Lung (tissue), 12 donors: Measurements from ENCODE around the gene GOLPH3. TPM values are rescaled to one million over a fixed set of nuclear protein-coding genes. Genes with fewer than 3 reads are reported as not detected.

Source experiments
- ATAC-seq: fragments of 200-7000 bp; cut with Tn5 transposase; one replicate; pipeline ENCODE4 v1.9.1; 2020; ENCODE audit warnings: moderate number of reproducible peaks; ENCODE audit not compliant: insufficient read depth, low FRiP score
- DNase-seq, 3 donors: peaks; one replicate each; pipeline ENCODE4 v3.0.0-alpha.2; 2013 to 2017
- H3K27ac ChIP-seq, 2 donors: one replicate each; pipeline ENCODE4 v1.5.1; 2013; ENCODE audit warnings: mild to moderate bottlenecking in 2 of 2, moderate library complexity in 2 of 2, control low read depth in 1 of 2, inconsistent platforms in 1 of 2, low read depth in 1 of 2, low read length in 1 of 2
- H3K27me3 ChIP-seq, 3 donors: one replicate each; pipeline ENCODE4 v1.5.1; 2013; ENCODE audit warnings: low read length in 2 of 3; ENCODE audit not compliant: control insufficient read depth in 3 of 3, insufficient read depth in 3 of 3
- H3K36me3 ChIP-seq, 4 donors: one replicate each; pipeline ENCODE4 v1.5.1; 2013; ENCODE audit warnings: low read length in 4 of 4, mild to moderate bottlenecking in 1 of 4, moderate library complexity in 1 of 4; ENCODE audit not compliant: control insufficient read depth in 4 of 4, insufficient read depth in 4 of 4
- H3K4me1 ChIP-seq, 5 donors: one replicate each; pipeline ENCODE4 v1.5.1; 2013; ENCODE audit warnings: low read length in 5 of 5, mild to moderate bottlenecking in 2 of 5, moderate library complexity in 1 of 5; ENCODE audit not compliant: control insufficient read depth in 5 of 5, insufficient read depth in 5 of 5
- H3K4me3 ChIP-seq: one replicate; pipeline ENCODE4 v1.5.1; 2013; ENCODE audit warnings: mild to moderate bottlenecking, control low read depth, moderate library complexity
- H3K9ac ChIP-seq, 2 donors: one replicate each; pipeline ENCODE4 v1.5.1; 2013; ENCODE audit warnings: low read length in 2 of 2, control low read depth in 1 of 2; ENCODE audit not compliant: insufficient read depth in 1 of 2
- H3K9me3 ChIP-seq, 4 donors: one replicate each; pipeline ENCODE4 v1.5.1; 2013; ENCODE audit warnings: low read length in 3 of 4, mild to moderate bottlenecking in 1 of 4, moderate library complexity in 1 of 4; ENCODE audit not compliant: control insufficient read depth in 4 of 4, insufficient read depth in 3 of 4
- WGBS, 2 donors: extraction: QIAGEN DNeasy Blood & Tissue Kit; methylation state at CpG; one replicate each; pipeline ENCODE4 v1.1.7; 2013; 5-methylcytosine and 5-hydroxymethylcytosine counted together
- polyA plus RNA-seq, 2 donors: library from polyadenylated mRNA; stranded (reverse); fragments of 200-250 nt; gene quantifications; one replicate each; pipeline ENCODE4 v1.2.1, GENCODE V29; 2013
- total RNA-seq, 2 donors: library from RNA; depleted of rRNA in 1 of 2; stranded (reverse); fragments of >200 nt in 1 of 2; gene quantifications; one replicate each; pipeline ENCODE4 v1.2.1, GENCODE V29; 2014 to 2021
- TF ChIP-seq, protein P1 (sequence below): IDR thresholded peaks from 2 replicates; pipeline ENCODE4 v1.5.1; 2012; ENCODE audit warnings: mild to moderate bottlenecking; ENCODE audit errors: control extremely low read depth, extremely low read depth
- donor health status: control.
- donor health status: control.
- donor health status: Bipolar disorder and iron deficiency.
- donor health status: healthy.
- donor health status: DM: yes; HTN: yes; CAD: no.

GOLPH3 gene
- total and polyA plus RNA-seq, 4 donors = 52.2 to 112 (median 69.9) TPM

DNA sequence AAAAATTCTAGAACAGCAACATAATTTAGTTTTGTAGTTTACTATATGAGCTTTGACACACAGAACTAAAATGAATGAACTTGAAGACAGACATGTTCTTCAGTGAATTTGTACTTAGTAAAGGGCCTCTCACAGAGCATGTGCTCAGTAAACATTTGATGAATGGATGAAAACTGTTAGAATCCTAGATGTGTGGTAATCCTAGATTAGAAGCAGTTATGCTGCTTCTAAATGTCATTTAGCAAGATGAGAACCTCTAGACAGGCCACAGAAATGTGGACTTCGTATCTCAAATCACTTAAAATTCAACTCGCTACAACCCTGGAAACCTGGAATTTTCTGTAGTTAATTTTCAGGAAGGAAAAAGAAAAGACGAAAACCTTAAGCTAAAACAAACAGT, 8.5 kb downstream of the GOLPH3 start:
- Histone ChIP-seq H3K4me1 (peaks cover 5 to 24% (median 12%) of the 10 kb centered on the region in 5 donors), H3K4me3 (no peak overlapping the region), H3K9me3 (no peaks in the 10 kb centered on the region), H3K9ac (no peak overlapping the region), H3K36me3 (peaks cover 4 to 15% (median 11%) of the 10 kb centered on the region in 4 donors), H3K27me3 (no peaks in the 10 kb centered on the region), H3K27ac (no peak overlapping the region)
- no peak for DNase-seq
- TF ChIP-seq, protein P1, sequence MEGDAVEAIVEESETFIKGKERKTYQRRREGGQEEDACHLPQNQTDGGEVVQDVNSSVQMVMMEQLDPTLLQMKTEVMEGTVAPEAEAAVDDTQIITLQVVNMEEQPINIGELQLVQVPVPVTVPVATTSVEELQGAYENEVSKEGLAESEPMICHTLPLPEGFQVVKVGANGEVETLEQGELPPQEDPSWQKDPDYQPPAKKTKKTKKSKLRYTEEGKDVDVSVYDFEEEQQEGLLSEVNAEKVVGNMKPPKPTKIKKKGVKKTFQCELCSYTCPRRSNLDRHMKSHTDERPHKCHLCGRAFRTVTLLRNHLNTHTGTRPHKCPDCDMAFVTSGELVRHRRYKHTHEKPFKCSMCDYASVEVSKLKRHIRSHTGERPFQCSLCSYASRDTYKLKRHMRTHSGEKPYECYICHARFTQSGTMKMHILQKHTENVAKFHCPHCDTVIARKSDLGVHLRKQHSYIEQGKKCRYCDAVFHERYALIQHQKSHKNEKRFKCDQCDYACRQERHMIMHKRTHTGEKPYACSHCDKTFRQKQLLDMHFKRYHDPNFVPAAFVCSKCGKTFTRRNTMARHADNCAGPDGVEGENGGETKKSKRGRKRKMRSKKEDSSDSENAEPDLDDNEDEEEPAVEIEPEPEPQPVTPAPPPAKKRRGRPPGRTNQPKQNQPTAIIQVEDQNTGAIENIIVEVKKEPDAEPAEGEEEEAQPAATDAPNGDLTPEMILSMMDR = no peak
- 17 to 27% methylated on average over 3 of the region's 3 CpGs for WGBS, 2 donors
- no peak for ATAC-seq

- Histone ChIP-seq H3K36me3 (peaks cover 0 to 12% (median 8%) of the 10 kb centered on the region in 4 donors), H3K27me3 (no peaks in the 10 kb centered on the region), H3K9ac (no peak overlapping the region), H3K27ac (no peak overlapping the region), H3K4me1 (peaks cover 0 to 17% (median 10%) of the 10 kb centered on the region in 5 donors), H3K4me3 (no peak overlapping the region), H3K9me3 (no peaks in the 10 kb centered on the region)
- TF ChIP-seq, protein P1 = no peak
- 49 to 50% methylated on average over 2 of the region's 2 CpGs for WGBS, 2 donors
- DNase-seq = no peak
- no peak for ATAC-seq
Measured at GRCh38 chr5:32163785-32164184, 10.3 kb downstream of the GOLPH3 start.

DNA sequence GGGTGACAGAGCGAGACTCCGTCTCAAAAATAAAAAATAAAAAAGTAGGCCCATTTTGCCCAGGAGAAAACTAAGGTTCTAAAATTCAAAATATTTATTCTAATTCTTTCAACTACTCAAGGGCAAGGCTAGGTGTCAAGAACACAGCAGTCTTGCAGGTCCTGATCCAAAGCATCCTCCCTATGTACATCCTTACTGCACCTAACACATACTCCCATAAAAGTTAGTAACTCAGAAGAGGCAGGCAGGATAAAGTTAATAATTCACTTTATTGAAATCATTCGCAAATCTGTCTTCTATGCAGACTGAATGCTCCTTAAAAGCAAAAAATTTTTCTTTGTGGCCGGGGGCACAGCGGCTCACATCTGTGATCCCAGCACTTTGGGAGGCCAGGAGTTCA, 11.1 kb downstream of the GOLPH3 start:
- Histone ChIP-seq H3K4me3 (no peak overlapping the region), H3K4me1 (peaks cover 0 to 23% (median 8%) of the 10 kb centered on the region in 5 donors), H3K9me3 (no peaks in the 10 kb centered on the region), H3K9ac (no peak overlapping the region), H3K36me3 (peaks cover 0 to 10% (median 6%) of the 10 kb centered on the region in 4 donors), H3K27ac (no peak overlapping the region), H3K27me3 (no peaks in the 10 kb centered on the region)
- ATAC-seq = no peak
- TF ChIP-seq, protein P1 = no peak
- DNase-seq = no peak
- WGBS, 2 donors = 93 to 95% methylated on average over 5 of the region's 5 CpGs

- Histone ChIP-seq H3K9me3 (no peaks in the 10 kb centered on the region), H3K9ac (no peak overlapping the region), H3K27ac (no peak overlapping the region), H3K36me3 (peaks cover 0 to 4% (median 3%) of the 10 kb centered on the region in 4 donors), H3K4me1 (peaks cover 0 to 30% (median 0%) of the 10 kb centered on the region in 5 donors), H3K4me3 (no peak overlapping the region), H3K27me3 (no peaks in the 10 kb centered on the region)
- WGBS, 2 donors = 94 to 96% methylated on average over 1 of the region's 1 CpG
- no peak for DNase-seq
- ATAC-seq = no peak
- TF ChIP-seq, protein P1 = no peak
Measured at GRCh38 chr5:32160228-32160627, 13.9 kb downstream of the GOLPH3 start.
